Lower lobe of right lung (tissue), 2 donors: Measurements from ENCODE around the gene ADAMTS17. TPM values are rescaled to one million over a fixed set of nuclear protein-coding genes. Genes with fewer than 3 reads are reported as not detected.

Experiments used
- ATAC-seq, 2 donors: fragments of 200-7000 bp; cut with Tn5 transposase; one replicate each; pipeline ENCODE4 v1.9.1; 2020 to 2022; ENCODE audit warnings: mild to moderate bottlenecking in 2 of 2, moderate library complexity in 2 of 2
- DNase-seq: peaks from one replicate; pipeline ENCODE4 v3.0.0-alpha.2; 2020
- H3K27ac ChIP-seq: fragments of 200-600 bp; one replicate; pipeline ENCODE4 v1.8.0; 2022
- H3K27me3 ChIP-seq: fragments of 200-600 bp; one replicate; pipeline ENCODE4 v1.8.0; 2022; ENCODE audit warnings: low read depth
- H3K36me3 ChIP-seq: fragments of 200-600 bp; one replicate; pipeline ENCODE4 v1.8.0; 2022; ENCODE audit warnings: mild to moderate bottlenecking
- H3K4me1 ChIP-seq: fragments of 200-600 bp; one replicate; pipeline ENCODE4 v1.8.0; 2022
- H3K4me3 ChIP-seq: fragments of 200-600 bp; one replicate; pipeline ENCODE4 v1.8.0; 2022; ENCODE audit warnings: mild to moderate bottlenecking
- H3K9me3 ChIP-seq: fragments of 200-600 bp; one replicate; pipeline ENCODE4 v1.8.0; 2022
- CTCF ChIP-seq: fragments of 200-600 bp; IDR thresholded peaks from one replicate; pipeline ENCODE4 v1.8.0; 2022; ENCODE audit warnings: antibody characterized with exemption, mild to moderate bottlenecking
- intact Hi-C: fragments of 100-400 bp; cut with DNase I; formaldehyde crosslinking; loops from one replicate; pipeline ENCODE4 v1.11.0; 2022
- total RNA-seq: library from RNA; stranded (reverse); fragmentation: NEBNext Ultra II Directional; extraction: Animal tissue kit (Norgen Biotek cat#: 25700); gene quantifications from one replicate; pipeline ENCODE4 v1.2.1, GENCODE V29; 2021
- donor health status: DM: no; HTN: yes; CAD: no; lungs with severe emphysema.

The ADAMTS17 gene
- total RNA-seq, 1 donor from 2014 or later, result 3.0 TPM

- Histone ChIP-seq H3K27me3 (no peaks in the 10 kb centered on the region), H3K4me1 (no peaks in the 10 kb centered on the region), H3K9me3 (no peaks in the 10 kb centered on the region), H3K27ac (no peak overlapping the region), H3K4me3 (no peak overlapping the region), H3K36me3 (no peaks in the 10 kb centered on the region)
- intact Hi-C loops, result no loop called here
- DNase-seq (no peak), ATAC-seq (no peak)
- no peak for TF ChIP-seq CTCF
These were observed 95.9 kb downstream of the ADAMTS17 start for GRCh38 chr15:100245855-100246254.

GRCh38 chr15:100245487-100245820 lies 96.3 kb downstream of the ADAMTS17 start:
- ATAC-seq, result no peak

GRCh38 chr15:100244796-100245486 lies 96.8 kb downstream of the ADAMTS17 start:
- Histone ChIP-seq H3K27ac (no peak overlapping the region), H3K4me3 (no peak overlapping the region), H3K4me1 (no peaks in the 10 kb centered on the region), H3K9me3 (no peaks in the 10 kb centered on the region), H3K27me3 (no peaks in the 10 kb centered on the region), H3K36me3 (no peaks in the 10 kb centered on the region)
- no peak for DNase-seq
- no peak for TF ChIP-seq CTCF
- intact Hi-C loops, result no loop called here
- ATAC-seq, result no peak

More at GRCh38 chr15:100245487-100245820, 96.3 kb downstream of the ADAMTS17 start:
- Histone ChIP-seq H3K27ac (no peak overlapping the region), H3K4me1 (no peaks in the 10 kb centered on the region), H3K4me3 (no peak overlapping the region), H3K36me3 (no peaks in the 10 kb centered on the region), H3K9me3 (no peaks in the 10 kb centered on the region), H3K27me3 (no peaks in the 10 kb centered on the region)
- TF ChIP-seq CTCF, result no peak
- no peak for DNase-seq
- intact Hi-C loops, result no loop called here

GRCh38 chr15:100242989-100243388 lies 98.8 kb downstream of the ADAMTS17 start:
- H3K9me3 ChIP-seq, result no peaks in the 10 kb centered on the region
- intact Hi-C loops, result no loop called here
- ATAC-seq, result no peak
- H3K36me3 ChIP-seq, result no peaks in the 10 kb centered on the region
- no peaks in the 10 kb centered on the region for H3K4me1 ChIP-seq
- no peaks in the 10 kb centered on the region for H3K27me3 ChIP-seq
- no peak for DNase-seq
- no peak overlapping the region for H3K27ac ChIP-seq
- TF ChIP-seq CTCF, result no peak
- no peak overlapping the region for H3K4me3 ChIP-seq

- TF ChIP-seq CTCF, result no peak
- ATAC-seq, result no peak
- H3K4me1 ChIP-seq, result no peaks in the 10 kb centered on the region
- intact Hi-C loops, result no loop called here
- H3K9me3 ChIP-seq, result no peaks in the 10 kb centered on the region
- H3K4me3 ChIP-seq, result no peak overlapping the region
- no peak for DNase-seq
- H3K27ac ChIP-seq, result no peak overlapping the region
- H3K27me3 ChIP-seq, result no peaks in the 10 kb centered on the region
- no peaks in the 10 kb centered on the region for H3K36me3 ChIP-seq
These were observed 99.9 kb downstream of the ADAMTS17 start for GRCh38 chr15:100241572-100242482.
